ENCODE measurements around the gene DTD1. TPM values are rescaled to one million over a fixed set of nuclear protein-coding genes. Genes with fewer than 3 reads are reported as not detected.

The DTD1 gene
- polyA plus RNA-seq, 1 of the 3 experiments (the other 2 are of a cell fraction), result 81.1 TPM

GRCh38 chr20:18780385-18781130 lies 192.7 kb downstream of the DTD1 start:
- Histone ChIP-seq H3K4me3 (ENCODE audit: low read depth in 2 of 2, low read length in 1 of 2) (no peak overlapping the region), H3K9me2 (no peaks in the 10 kb centered on the region), H3K27ac (ENCODE audit: low read depth in 2 of 2, low read length in 1 of 2) (no peak overlapping the region), H3K27me3 (ENCODE audit: insufficient read depth) (no peaks in the 10 kb centered on the region), H3F3A (replicated peaks; ENCODE audit: insufficient read depth) (no peaks in the 10 kb centered on the region), H3K9ac (no peak overlapping the region), H3K79me2 (ENCODE audit: insufficient read depth) (no peaks in the 10 kb centered on the region), H3K4me2 (no peak overlapping the region), H4K20me1 (ENCODE audit: insufficient read depth) (no peaks in the 10 kb centered on the region), H3K9me3 (no peaks in the 10 kb centered on the region), H3K4me1 (ENCODE audit: control insufficient read depth in 1 of 2, insufficient read depth in 2 of 2, low read depth in 1 of 2, low read length in 1 of 2) (no peaks in the 10 kb centered on the region), H2AFZ (ENCODE audit: low read depth) (no peak overlapping the region; the same call in 1 of the 2 replicates), H3K36me3 (replicated peaks in 1 of 2; ENCODE audit: control insufficient read depth in 1 of 2, insufficient read depth in 2 of 2, low read length in 1 of 2) (no peaks in the 10 kb centered on the region)
- CTCF ChIA-PET, result interaction anchor here (0.9 kb wide), 1 partner anchor 149 kb away, joined by 3 read pairs; no protein-coding TSS in a partner anchor
- DNase-seq, result no peak
- POLR2A ChIA-PET, result no interaction called here
- TF ChIP-seq FOXJ3 (CRISPR knock-in tag; IDR thresholded peaks at IDR 0.05) (no peak), POLR2AphosphoS5 (IDR thresholded peaks at IDR 0.05; ENCODE audit: low read depth, low read length) (no peak), FOXM1 (IDR thresholded peaks at IDR 0.05; ENCODE audit: low read depth) (no peak), MEF2A (IDR thresholded peaks at IDR 0.05; ENCODE audit: borderline replicate concordance, low read depth) (no peak), EP300 (IDR thresholded peaks at IDR 0.05; ENCODE audit: borderline replicate concordance in 1 of 2, low read depth in 1 of 2, low read length in 1 of 2) (no peak), JUND (IDR thresholded peaks at IDR 0.05) (no peak), SMC3 (IDR thresholded peaks at IDR 0.05; ENCODE audit: low read depth, low read length) (no peak), RXRA (IDR thresholded peaks at IDR 0.05; ENCODE audit: borderline replicate concordance, low read depth) (no peak), RFX5 (IDR thresholded peaks at IDR 0.05; ENCODE audit: low read length) (no peak), ELF1 (IDR thresholded peaks at IDR 0.05) (no peak), CHD2 (IDR thresholded peaks at IDR 0.05; ENCODE audit: low read length, partially characterized antibody) (no peak), REST (IDR thresholded peaks at IDR 0.05; ENCODE audit: low read depth, low read length) (no peak), NRF1 (IDR thresholded peaks at IDR 0.05; ENCODE audit: low read depth, low read length) (no peak), TAF1 (IDR thresholded peaks at IDR 0.05; ENCODE audit: borderline replicate concordance, low read depth, low read length) (no peak), EZH2phosphoT487 (IDR thresholded peaks at IDR 0.05; ENCODE audit: borderline replicate concordance, low read depth) (no peak), GABPA (IDR thresholded peaks at IDR 0.05; ENCODE audit: low read depth) (no peak), MAX (IDR thresholded peaks at IDR 0.05; ENCODE audit: low read depth) (no peak), YY1 (IDR thresholded peaks at IDR 0.05; ENCODE audit: low read depth) (no peak), IRF3 (IDR thresholded peaks at IDR 0.05; ENCODE audit: low read depth, low read length) (no peak), TEAD4 (IDR thresholded peaks at IDR 0.05; ENCODE audit: borderline replicate concordance, insufficient read depth) (no peak)
- 50% methylated on average over 9 of the region's 9 CpGs for WGBS (ENCODE audit: low lambda C conversion rate)
